ENCODE measurements around the gene ZFP1. TPM values are rescaled to one million over a fixed set of nuclear protein-coding genes. Genes with fewer than 3 reads are reported as not detected.
"Not testable (repeated sequence)": the region's sequence is repeated elsewhere in the genome, so short reads cannot be mapped to it uniquely, and the experiment has no call there.

ZFP1 gene
- total and polyA plus RNA-seq, 3 donors from 2014 or later: 12.3 to 14.6 (median 14.0) TPM

GRCh38 chr16:75209944-75210343, 61.6 kb downstream of the ZFP1 start:
- no peak for TF ChIP-seq POLR2A (IDR thresholded peaks at IDR 0.05)
- TF ChIP-seq, protein P1, sequence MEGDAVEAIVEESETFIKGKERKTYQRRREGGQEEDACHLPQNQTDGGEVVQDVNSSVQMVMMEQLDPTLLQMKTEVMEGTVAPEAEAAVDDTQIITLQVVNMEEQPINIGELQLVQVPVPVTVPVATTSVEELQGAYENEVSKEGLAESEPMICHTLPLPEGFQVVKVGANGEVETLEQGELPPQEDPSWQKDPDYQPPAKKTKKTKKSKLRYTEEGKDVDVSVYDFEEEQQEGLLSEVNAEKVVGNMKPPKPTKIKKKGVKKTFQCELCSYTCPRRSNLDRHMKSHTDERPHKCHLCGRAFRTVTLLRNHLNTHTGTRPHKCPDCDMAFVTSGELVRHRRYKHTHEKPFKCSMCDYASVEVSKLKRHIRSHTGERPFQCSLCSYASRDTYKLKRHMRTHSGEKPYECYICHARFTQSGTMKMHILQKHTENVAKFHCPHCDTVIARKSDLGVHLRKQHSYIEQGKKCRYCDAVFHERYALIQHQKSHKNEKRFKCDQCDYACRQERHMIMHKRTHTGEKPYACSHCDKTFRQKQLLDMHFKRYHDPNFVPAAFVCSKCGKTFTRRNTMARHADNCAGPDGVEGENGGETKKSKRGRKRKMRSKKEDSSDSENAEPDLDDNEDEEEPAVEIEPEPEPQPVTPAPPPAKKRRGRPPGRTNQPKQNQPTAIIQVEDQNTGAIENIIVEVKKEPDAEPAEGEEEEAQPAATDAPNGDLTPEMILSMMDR (IDR thresholded peaks at IDR 0.05): no peak
- no peak for DNase-seq
- 89% methylated on average over 5 of the region's 5 CpGs for WGBS, 2 donors
- Histone ChIP-seq H3K9me3 (no peaks in the 10 kb centered on the region), H3K4me3 (no peak overlapping the region), H3K27ac (no peak overlapping the region), H3K4me1 (no peaks in the 10 kb centered on the region), H3K27me3 (no peaks in the 10 kb centered on the region), H3K36me3 (ENCODE audit: low read depth, missing control alignments) (no peaks in the 10 kb centered on the region)
- intact Hi-C loops (cut with DNase I; ENCODE audit: low total_unique reads): no loop called here

DNA sequence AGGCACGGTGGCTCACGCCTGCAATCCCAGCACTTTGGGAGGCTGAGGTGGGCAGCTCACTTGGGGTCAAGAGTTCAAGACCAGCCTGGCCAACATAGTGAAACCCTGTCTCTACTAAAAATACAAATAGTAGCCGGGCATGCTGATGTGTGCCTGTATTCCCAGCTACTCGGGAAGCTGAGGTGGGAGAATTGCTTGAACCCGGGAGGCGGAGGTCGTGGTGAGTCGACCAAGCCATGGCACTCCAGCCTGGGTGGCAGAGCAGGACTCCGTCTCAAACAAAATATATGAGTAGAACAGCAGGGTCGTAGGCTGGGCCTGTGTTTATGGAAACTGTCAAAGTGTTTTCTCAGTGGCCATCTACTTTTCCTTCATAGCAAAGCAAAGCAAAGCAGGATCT, 63.0 kb downstream of the ZFP1 start:
- DNase-seq; H3K27ac ChIP-seq; H3K4me1 ChIP-seq; H3K36me3 ChIP-seq (ENCODE audit: low read depth, missing control alignments); H3K27me3 ChIP-seq; H3K4me3 ChIP-seq; intact Hi-C loops (cut with DNase I; ENCODE audit: low total_unique reads); H3K9me3 ChIP-seq: not testable (repeated sequence)
- 82 to 90% methylated on average over 10 of the region's 10 CpGs for WGBS, 2 donors

DNA sequence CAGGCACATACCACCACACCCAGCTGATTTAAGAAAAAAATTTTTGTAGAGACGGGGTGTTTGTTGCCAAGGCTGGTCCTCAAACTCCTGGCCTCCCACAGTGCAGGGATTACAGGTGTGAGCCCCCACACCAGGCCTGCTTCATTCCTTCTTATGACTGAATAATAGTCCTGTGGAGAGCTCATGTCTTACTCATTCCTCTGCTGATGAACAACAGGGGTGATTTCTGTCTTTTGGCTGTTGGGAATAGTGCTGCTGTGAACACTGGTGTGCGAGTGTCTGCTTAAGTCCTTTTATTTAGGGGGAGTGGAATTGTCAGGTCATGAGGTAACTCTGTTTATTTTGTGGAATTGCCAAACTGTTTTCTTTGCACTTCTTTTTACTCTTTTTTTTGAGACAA, 67.8 kb downstream of the ZFP1 start:
- DNase-seq: no peak
- intact Hi-C loops (cut with DNase I; ENCODE audit: low total_unique reads): no loop called here
- H3K4me1 ChIP-seq: no peaks in the 10 kb centered on the region
- no peaks in the 10 kb centered on the region for H3K27me3 ChIP-seq
- no peak overlapping the region for H3K4me3 ChIP-seq
- TF ChIP-seq POLR2A (IDR thresholded peaks at IDR 0.05): no peak
- TF ChIP-seq, protein P1 (IDR thresholded peaks at IDR 0.05): no peak
- WGBS, 2 donors: 93 to 94% methylated on average over 2 of the region's 2 CpGs
- no peaks in the 10 kb centered on the region for H3K36me3 ChIP-seq (ENCODE audit: low read depth, missing control alignments)
- no peaks in the 10 kb centered on the region for H3K9me3 ChIP-seq
- no peak overlapping the region for H3K27ac ChIP-seq

GRCh38 chr16:75216576-75216975, 68.3 kb downstream of the ZFP1 start:
- DNase-seq: no peak
- TF ChIP-seq, protein P1 (IDR thresholded peaks at IDR 0.05): no peak
- TF ChIP-seq POLR2A (IDR thresholded peaks at IDR 0.05): no peak
- no peak overlapping the region for H3K27ac ChIP-seq
- no peaks in the 10 kb centered on the region for H3K27me3 ChIP-seq
- WGBS, 2 donors: 88 to 90% methylated on average over 7 of the region's 7 CpGs
- no peaks in the 10 kb centered on the region for H3K9me3 ChIP-seq
- H3K4me3 ChIP-seq: no peak overlapping the region
- H3K36me3 ChIP-seq (ENCODE audit: low read depth, missing control alignments): no peaks in the 10 kb centered on the region
- H3K4me1 ChIP-seq: no peaks in the 10 kb centered on the region
- intact Hi-C loops (cut with DNase I; ENCODE audit: low total_unique reads): no loop called here

DNA sequence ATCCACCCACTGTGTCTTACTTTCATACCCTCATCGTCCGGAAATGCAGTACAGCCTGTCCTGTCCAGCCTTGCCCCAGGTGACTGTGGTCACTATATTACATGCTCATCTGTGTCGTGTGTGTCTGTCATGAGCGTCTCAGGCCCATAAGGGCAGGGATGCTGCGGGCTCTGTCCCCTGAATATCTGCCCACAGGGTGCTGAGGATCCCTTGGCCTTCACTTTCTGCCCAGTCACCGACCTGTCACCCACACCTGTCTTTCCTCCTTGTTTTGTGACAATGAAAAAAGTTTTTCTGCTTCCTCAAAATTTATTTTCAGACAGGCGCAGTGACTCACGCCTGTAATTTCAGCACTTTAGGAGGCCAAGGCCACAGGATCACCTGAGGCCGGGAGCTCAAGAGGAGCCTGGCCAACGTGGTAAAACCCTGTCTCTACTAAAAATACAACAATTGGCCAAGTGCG, 69.1 kb downstream of the ZFP1 start:
- Histone ChIP-seq H3K27me3 (no peaks in the 10 kb centered on the region), H3K36me3 (ENCODE audit: low read depth, missing control alignments) (no peaks in the 10 kb centered on the region), H3K4me3 (no peak overlapping the region), H3K9me3 (no peaks in the 10 kb centered on the region), H3K4me1 (peaks cover 1% of the 10 kb centered on the region), H3K27ac (no peak overlapping the region)
- 88 to 91% methylated on average over 11 of the region's 11 CpGs for WGBS, 2 donors
- intact Hi-C loops (cut with DNase I; ENCODE audit: low total_unique reads): no loop called here
- DNase-seq: no peak
- TF ChIP-seq POLR2A (IDR thresholded peaks at IDR 0.05): no peak
- TF ChIP-seq, protein P1 (IDR thresholded peaks at IDR 0.05): no peak
